Stimulated activated CD8-positive, alpha-beta memory T cell treated with anti-CD3 and anti-CD28 coated beads, Interleukin-2, amount 100 ng/mL, for 48 hours (primary cell): ENCODE results near the gene OLAH.

ENCODE experiments used
- DNase-seq, 2 donors: peaks; one replicate each; pipeline ENCODE4 v3.0.0-alpha.2; 2020; ENCODE audit warnings: low read depth in 2 of 2

Gene OLAH

DNA sequence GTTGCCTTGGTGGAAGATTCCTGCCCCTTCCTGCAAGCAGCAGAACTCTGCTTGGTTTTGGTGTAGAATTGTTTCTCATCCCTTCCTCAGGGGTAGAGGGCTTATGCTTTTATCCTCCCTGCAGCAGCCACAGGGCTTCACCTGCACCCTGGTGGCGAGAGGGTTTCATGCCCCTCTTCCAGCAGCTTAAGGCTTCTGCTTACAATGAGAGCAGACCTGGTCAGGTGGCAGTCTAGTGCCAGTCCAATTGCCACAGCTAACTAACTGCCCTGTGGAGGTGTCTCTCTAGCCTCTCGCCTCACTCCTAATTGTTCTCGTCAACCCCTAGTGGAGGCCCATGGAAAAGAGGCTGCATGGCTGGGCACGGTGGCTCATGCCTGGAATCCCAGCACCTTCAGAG is 25.5 kb downstream of the OLAH start:
- DNase-seq, result no peak

DNA sequence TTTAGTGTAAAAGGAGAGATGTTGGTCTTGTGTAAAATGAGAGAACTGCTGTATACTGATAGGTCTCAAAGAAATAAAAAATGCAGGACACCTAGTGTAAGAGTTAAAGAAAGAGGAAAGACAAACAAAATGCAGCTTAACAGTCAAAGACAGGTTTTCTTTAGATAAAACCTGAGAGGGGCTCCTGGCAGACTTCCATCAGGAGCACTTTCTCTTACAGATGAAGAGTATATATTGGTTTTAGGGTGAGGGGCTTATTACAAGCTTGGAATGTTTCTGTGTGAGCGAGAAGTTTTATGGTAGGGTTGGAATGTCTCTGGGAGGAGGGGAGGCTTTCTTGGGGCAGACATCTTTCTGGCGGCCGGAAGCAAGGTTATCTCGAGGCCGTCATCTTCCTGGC is 28.6 kb downstream of the OLAH start:
- DNase-seq, result no peak

DNA sequence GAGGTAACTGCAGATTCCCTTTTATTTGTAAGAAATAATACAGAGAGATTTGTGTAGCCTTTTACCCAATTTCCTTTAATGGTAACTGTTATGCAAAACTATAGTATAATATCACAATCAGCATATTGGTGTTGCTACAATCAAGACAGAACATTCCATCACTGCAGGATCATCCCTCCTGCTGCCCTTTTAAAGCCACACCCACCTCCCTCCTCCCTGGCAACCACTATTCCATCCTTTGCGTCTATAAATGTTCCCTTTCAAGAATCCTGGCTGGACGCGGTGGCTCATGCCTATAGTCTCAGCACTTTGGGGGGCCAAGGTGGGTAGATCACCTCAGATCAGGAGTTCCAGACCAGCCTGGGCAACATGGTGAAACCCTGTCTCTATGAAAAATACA is 31.7 kb downstream of the OLAH start:
- DNase-seq, result no peak

DNA sequence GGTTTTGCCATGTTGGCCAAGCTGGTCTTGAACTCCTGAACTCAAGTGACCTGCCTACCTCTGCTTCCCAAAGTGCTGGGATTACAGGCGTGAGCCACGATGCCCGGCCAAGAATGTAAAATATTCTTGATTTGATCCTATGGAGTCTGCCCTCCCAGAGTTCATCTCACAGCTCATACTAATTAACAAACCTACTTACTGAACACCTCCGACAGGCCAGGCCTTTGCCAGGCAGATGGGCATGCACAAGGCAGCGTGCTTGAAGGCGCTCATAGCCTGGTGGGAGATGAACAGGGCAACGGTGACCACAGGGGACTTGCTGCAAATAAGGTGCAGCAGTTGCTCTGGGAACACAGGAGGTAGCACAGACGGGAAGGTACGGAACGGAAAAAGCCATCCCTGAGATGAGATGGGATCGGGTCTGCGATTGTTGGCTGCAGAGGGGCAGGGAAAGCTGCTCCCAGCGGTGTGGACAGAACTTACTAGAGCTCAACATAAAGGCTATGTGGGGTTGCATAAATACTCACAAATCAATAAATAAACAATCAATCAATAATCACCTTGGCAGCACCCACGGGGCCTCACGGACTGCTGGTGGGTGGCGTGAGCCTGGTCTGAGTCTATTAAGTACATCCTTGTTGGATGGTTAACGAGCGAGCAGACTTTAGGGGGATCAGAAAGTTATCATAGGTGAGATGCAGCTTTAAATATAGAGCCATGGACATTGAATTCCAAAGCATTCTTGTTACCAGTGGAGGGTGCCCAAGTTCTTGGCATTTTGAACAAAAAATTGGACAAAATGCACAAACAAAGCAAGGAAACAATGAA is 40.1 kb downstream of the OLAH start:
- DNase-seq, result no peak

DNA sequence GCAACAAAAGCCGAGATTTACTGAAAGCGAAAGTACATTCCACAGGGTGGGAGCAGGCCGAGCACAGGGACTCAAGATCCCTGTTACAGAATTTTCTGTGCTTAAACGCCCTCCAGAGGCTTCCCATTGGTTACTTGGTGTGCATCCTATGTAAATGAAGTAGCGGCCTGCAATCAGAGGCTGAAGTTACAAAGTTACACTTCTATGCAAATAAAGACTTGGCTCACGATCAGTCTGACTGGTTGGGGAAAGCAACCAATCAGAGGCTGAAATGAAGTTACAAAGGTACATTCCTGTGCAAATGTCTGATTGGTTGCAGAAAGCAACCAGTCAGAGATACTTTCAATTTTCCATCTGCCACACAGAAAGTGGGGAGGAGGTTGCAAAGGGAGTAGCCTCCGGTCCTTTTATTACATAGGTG is 40.8 kb downstream of the OLAH start:
- no peak for DNase-seq

DNA sequence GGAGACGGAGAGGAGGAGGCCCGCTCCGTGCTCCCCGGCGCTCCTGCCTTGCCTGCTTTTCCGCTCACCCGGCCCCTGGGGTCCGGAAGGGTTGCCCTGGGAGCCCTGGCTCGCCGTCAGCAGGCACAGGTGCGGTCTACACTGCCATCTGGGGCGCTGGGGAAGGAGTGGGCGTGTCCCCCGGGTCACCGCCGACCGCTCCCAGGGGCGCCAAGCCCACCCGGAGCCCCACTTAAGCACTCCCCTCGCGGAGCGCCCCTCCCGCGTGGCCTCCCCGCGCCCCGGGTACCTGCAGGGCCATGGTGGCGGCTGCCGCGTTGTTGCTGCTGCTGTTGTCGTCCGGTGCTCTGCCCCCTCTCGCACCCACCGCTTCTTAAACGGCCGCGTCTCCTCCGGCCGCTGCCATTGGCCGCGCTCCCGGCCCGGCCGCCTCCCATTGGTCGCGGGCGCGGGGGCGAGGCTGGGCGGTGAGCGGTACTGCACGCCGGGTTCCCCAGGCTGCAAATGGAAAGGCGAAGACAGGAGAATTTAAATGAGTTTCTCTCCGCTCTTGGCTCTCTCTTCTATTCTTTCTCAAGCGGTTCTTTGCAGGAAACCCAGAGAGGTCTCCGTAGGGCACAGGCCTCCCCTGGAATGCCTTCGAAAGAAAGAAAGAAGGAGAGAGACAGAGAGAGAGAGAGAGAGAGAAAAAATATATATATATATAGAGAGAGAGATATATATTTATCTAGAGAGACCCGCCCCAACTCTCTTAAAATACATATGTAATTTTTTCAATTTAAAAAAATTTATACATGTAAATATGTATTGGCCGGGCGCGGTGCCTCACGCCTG is 44.9 kb downstream of the OLAH start, which contains the start of gene ACBD7:
ACBD7 (minus strand) TSS at position 349 of the 834 bp plus-strand sequence; CDS start at position 301, 48 bp downstream.
- DNase-seq, result peak; percentile 75 to 79

DNA sequence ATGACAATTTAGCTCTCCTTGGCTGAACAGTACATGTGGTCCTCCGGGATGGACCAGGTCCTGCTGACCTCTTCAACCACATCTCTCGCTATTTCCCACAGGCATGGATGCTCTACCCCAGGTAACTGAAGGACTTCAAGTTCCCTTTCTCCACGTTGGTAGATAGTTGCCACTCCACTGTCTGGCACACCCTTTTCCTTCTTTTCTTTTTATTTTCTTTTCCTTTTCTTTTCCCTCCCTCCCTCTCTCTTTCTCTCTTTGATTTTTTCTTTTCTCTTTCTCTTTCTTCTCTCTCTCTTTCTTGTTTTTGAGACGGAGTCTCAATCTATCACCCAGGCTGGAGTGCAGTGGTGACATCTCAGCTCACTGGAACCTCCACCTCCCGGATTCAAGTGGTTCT is 47.7 kb downstream of the OLAH start:
- DNase-seq, result no peak

DNA sequence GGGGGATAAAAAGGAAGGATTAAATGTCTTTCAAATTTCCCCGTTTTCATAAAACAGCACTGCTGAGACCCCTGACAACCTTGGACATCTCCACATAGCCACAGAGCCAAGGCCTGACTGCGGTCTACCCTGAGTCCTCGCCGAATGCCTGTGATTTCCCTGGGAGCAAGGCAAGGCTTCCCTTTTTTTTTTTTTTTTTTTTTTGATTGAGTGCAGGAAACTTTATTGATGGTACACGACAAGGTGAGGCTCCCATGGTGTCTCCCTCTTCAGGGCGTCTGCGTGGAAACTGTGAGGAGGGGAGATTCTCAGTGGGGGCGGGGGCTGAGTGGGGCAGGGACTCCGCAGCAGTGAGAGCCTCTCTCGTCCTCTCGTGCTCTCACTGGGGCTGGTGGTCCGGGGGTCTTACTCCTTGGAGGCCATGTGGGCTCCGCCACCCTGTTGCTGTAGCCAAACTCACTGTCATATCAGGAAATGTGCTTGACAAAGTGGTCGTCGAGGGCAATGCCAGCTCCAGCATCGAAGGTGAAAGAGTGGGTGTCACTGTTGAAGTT is 49.2 kb downstream of the OLAH start:
- no peak for DNase-seq

DNA sequence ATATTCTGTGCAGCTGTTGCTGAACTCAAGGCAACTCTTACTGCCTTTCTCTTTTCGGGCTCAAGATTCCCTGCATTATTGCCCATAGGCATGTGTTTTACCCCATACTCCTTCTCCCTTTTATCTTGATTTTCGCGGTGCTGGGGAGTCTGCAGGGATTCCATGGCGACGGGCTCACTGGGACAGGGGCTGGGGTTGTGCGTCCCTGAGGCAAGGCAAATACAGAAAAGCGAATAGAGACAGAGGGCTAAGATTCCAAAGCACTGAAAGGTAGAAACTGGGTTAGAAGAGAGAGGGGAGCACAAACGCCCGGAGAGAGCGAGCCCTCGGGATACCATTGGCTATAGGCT is 52.9 kb downstream of the OLAH start:
- no peak for DNase-seq

DNA sequence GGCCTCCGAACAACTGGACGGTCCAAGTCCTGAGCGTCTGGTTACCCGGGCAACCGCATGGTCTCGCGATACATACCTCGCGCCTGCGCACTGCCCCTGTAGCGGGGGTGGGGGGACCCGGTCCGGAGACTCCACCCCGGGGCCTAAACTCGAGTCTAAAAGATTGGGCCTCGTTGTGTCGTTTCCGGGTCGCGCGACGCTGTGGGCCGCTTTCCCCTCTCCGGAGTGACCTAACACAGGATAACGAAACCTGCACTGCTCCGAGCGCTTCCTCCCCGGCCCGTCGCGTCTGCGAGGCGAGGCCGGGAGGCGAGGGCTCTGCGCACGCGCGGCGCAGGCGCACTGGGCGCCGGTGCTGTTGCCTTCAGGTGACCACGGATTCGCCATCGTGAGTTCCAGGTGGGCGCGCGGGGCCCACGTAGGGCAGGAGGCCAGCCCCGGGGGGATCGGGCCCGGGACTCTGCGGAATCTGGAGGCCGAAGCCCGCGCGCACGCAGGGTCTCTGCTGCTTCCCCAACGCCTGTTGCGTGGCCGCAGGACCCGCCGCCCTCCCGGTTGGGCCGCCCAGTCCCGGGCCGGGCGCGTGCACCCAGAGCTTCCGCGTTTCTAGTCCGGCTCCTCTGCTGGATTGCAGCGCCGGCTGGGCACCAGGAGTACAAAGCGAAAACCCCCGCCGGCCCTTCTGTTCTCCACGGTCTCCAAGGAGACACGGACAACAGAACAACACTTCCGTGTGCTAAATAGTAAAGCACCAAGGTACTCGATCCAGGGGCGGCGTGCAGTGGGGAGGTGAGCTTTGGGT is 53.5 kb downstream of the OLAH start, which contains the start of gene RPP38:
RPP38 (plus strand) TSS at position 345 of the 802 bp plus-strand sequence. CDS start 5,960 bp downstream, outside the sequence.
- peak; percentile 97 to 98 for DNase-seq

DNA sequence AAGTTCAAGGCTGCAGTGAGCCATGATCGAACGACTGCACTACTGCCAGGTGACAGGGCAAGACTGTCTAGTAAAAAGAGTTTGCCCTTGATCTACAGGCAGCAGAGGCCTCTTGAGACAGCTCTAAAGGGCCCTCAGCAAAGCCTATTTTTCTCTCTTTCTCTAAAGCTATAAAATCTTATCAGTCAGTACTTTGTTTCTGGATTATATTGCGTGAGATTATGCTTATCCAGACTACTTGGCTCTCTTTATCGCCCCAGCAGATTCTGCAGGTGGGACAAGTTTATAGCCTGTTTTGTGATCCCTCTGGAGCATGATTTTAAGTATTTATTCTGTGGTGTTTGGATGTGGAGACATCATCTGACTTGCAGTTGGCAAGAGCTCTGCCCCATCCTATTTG is 56.1 kb downstream of the OLAH start:
- DNase-seq, result no peak

DNA sequence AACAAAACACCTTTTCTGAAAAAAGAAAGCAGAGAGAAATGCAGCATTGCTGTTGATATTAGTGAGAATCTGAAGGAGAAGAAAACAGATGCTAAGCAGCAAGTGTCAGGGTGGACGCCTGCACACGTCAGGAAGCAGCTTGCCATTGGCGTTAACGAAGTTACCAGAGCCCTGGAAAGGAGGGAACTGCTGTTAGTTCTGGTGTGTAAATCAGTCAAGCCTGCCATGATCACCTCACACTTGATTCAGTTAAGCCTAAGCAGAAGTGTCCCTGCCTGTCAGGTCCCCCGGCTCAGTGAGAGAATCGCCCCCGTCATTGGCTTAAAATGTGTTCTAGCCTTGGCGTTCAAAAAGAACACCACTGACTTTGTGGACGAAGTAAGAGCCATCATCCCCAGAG is 59.8 kb downstream of the OLAH start:
- no peak for DNase-seq

DNA sequence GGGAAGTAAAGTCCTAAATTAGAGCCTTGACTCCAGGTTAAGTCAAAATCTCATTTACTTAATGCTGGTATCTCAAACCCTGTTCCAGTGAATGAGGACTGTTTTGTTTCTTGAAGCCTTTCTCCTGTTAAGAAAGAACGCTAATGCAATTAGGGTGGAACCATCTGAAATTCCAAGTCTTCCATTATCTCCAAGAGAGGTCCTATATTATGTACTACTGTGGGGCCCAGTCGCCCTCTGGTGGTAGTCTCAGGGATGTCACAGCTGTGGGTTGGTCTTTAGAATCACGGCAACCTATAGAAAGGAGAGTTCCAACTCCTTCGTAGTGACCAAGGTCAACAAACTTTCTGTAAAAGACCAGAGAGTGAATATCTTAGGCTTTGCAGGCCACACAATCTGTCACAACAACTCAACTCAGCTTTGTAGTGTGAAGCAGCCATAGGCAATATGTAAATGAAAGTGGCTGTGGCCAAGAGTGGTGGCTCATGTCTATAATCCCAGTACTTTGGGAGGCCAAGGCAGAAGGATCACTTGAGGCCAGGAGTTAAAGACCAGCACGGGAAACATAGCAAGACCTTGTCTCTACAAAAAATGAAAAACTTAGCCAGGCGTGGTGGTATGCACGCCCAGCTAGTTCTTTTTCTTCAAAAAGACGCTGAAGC is 62.7 kb downstream of the OLAH start:
- peak; percentile 38 to 50 for DNase-seq

DNA sequence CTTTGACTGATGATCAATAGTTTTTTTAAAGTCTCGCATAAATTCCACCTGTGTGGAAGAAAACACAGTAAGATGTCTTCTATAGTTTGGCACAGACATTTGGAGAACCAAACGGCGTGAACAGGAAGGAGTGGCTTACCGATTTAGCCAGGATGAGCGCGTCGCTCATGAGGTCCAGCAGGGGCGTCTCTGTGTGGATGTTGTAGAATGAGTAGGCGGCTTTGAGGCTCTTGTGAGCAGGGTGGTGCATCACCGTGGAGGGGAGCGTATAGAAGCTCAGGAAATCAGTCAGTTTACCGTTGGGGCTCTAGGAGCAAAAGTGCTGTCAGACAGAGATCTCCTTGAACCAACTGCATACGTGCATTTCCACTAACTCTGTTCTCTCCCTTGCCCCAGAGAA is 68.9 kb downstream of the OLAH start:
- DNase-seq, result no peak

DNA sequence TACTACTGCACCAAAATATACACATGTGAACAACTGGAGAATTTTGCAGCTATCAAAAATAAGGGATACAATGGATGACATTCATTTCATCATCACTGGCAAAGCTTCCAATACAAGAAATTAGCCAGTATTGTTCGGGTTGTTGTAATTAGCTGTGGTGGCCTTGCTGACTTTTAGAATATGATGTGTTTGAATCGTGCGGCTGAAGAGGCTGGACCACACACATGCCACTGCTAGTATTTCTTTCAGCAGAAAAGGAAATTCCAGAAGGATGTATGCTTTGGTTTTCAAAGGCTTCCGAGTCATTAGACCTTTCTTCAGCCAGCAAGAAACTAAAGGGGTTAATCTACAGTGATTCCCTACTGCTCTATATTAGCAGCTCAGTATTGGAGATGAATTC is 70.0 kb downstream of the OLAH start:
- DNase-seq, result no peak

DNA sequence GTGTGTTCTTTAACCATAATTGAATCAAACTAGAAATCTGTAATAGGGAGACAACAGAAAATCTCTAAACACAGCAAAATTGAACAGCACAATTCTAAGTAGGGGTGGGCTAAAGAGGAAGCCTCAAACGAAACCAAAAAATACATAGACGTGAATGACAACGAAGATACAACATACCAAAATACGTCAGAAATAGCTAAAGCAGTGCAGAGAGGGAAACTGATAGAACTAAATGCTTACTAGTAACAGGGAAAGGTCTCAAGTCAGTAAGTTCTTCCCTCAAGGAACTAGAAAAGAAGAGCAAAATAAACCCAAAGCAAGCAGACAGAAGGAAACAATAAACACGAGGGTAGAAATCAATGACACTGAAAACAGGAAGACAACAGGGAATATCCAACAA is 72.5 kb downstream of the OLAH start:
- no peak for DNase-seq

DNA sequence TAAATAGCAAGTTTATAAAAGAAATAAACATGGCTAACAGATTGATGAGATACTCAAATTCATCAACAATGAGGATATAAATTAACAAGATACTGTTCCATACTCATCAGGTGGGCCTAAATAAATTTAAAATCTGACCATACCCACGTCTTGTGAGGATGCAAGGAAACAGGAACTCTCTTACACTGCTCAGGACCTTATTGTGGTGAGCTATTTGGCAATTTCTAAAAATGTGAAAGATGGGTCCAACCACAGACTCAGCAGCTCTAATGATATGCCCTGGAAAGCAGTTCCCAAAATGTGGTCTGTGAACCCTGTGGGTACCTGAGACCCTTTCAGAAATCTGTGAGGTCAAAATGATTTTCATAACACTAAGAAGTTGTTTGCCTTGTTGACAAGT is 74.9 kb downstream of the OLAH start:
- no peak for DNase-seq

DNA sequence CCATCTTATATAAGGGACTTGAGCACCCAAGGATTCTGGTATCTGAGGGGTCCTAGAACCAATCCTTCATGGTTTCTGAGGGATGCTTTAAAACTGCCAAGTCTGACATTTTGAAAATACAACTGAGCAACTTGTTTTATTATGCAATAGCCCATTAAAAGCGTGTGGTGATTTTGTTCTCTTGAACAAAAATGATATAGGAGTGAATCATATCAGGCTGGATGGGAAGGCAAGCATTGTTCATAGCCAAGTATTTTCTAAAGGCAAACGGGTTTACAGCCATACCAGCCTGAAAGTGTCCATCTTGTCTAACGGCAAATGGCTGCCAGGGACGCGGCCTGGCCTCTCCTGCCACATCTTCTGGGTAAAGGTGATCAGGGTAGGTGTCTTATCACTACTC is 76.8 kb downstream of the OLAH start:
- no peak for DNase-seq

DNA sequence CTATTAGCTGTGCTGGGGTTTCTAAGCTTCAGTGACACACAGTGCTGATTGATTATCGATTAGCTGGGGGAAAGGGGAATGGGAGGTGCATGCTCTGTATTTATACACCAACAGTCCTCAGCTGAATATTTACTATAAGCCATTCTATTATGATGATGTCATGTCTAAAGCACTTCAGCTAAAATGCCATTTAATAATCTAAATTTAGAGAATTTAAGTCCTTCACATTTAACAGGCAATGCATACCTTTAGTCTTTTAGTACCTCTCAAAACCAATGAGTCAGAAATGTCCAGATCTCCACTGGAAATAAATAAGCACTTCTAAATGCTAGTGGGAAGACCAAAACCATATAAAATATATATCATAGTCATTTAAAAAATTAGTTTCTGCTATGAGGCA is 78.0 kb downstream of the OLAH start:
- no peak for DNase-seq

DNA sequence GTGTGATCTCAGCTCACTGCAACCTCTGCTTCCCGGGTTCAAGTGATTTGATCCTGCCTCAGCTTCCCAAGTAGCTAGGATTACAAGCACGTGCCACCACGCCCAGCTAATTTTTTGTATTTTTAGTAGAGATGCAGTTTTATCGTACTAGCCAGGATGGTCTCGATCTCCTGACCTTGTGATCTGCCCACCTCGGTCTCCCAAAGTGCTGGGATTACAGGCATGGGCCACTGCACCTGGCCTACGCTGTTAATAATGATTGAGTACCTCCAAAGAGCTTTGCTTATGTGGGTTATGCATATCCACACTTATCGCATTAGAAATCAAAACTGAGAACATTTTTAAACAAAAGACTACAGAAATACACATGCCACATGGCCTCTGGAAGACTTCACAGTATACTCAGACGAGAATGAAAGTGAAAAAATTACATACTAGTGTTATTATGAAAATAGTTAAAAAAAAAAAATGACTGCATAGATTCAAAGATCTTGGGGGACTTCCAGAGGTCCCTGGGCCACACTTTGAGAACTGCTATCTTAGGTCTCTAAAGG is 78.8 kb downstream of the OLAH start:
- DNase-seq, result no peak
